Measurements from ENCODE around the gene PIEZO2.

The PIEZO2 gene

DNA sequence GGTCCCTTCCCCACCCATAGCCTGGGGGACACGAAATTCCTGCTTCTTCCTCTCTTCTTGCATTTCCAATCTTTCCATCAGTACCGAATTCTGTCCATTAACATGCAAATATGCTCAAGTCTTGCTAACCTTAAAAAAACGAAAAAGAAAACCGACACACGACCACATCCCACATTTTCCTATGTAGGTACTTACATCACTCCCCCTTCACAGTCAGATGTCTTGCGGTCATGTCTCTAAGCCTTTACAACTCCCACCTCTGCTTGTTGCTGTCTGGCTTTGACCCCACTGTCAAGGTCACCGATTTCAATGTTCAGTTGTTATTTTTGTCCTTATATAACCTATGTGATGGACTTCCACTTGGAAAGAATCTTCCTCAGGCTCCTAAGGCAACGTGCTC lies 404.1 kb downstream of the PIEZO2 start:
- H3K27ac ChIP-seq (ENCODE audit: extremely low read depth, low read depth, low read length): no peak overlapping the region
- CTCF ChIA-PET: no interaction called here
- H3K4me3 ChIP-seq (ENCODE audit: low read depth, low read length): no peak overlapping the region
- POLR2A ChIA-PET: no interaction called here
- TF ChIP-seq SP3 (tag by site-specific recombination; IDR thresholded peaks at IDR 0.05) (no peak), ZNF146 (tag by site-specific recombination; IDR thresholded peaks at IDR 0.05) (no peak)
- no peaks in the 10 kb centered on the region for H3K4me1 ChIP-seq (ENCODE audit: control insufficient read depth, insufficient read depth, low read length)
- H3K36me3 ChIP-seq (ENCODE audit: control insufficient read depth in 2 of 2, insufficient read depth in 1 of 2, low read length in 2 of 2): no peaks in the 10 kb centered on the region
- H3K9me3 ChIP-seq (ENCODE audit: control insufficient read depth, insufficient read depth, low read depth, low read length): no peaks in the 10 kb centered on the region

DNA sequence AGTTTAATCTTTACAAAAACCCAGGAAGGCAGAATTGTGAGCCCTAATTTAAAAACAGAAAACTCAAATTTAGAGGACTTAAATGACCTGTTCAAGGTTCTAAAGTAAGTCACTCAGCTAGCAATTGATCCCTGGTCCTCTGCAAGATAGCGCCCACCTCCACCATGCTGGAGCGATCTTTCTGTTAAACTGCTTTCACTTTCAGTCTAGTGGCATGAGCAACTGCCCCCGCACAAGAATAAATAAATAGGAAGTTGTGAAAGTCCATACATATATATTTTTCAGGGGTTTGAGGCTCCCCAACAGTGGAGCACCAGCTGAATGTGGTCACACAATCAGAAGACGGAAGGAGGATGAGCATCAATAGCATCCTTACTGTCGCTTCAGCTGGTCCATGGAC lies 405.6 kb downstream of the PIEZO2 start:
- no peak for TF ChIP-seq KLF1 (tag by site-specific recombination; IDR thresholded peaks at IDR 0.05)
- no peak for TF ChIP-seq ZNF530 (tag by site-specific recombination; IDR thresholded peaks at IDR 0.05; ENCODE audit: low read depth)
- no peak for TF ChIP-seq ZNF140 (tag by site-specific recombination; IDR thresholded peaks at IDR 0.05)
- TF ChIP-seq ZNF335 (tag by site-specific recombination; conservative IDR thresholded peaks at IDR 0.05): no peak
- no peak for TF ChIP-seq EGR2 (tag by site-specific recombination; IDR thresholded peaks at IDR 0.05; ENCODE audit: low read depth)
- no peak for TF ChIP-seq YY2 (tag by site-specific recombination; IDR thresholded peaks at IDR 0.05)
- TF ChIP-seq SETDB1 (IDR thresholded peaks at IDR 0.05; ENCODE audit: insufficient read length, low read length): no peak
- no peak for TF ChIP-seq ZNF114 (tag by site-specific recombination; IDR thresholded peaks at IDR 0.05)
- no peak for TF ChIP-seq GFI1B (tag by site-specific recombination; IDR thresholded peaks at IDR 0.05)
- TF ChIP-seq, protein P1, sequence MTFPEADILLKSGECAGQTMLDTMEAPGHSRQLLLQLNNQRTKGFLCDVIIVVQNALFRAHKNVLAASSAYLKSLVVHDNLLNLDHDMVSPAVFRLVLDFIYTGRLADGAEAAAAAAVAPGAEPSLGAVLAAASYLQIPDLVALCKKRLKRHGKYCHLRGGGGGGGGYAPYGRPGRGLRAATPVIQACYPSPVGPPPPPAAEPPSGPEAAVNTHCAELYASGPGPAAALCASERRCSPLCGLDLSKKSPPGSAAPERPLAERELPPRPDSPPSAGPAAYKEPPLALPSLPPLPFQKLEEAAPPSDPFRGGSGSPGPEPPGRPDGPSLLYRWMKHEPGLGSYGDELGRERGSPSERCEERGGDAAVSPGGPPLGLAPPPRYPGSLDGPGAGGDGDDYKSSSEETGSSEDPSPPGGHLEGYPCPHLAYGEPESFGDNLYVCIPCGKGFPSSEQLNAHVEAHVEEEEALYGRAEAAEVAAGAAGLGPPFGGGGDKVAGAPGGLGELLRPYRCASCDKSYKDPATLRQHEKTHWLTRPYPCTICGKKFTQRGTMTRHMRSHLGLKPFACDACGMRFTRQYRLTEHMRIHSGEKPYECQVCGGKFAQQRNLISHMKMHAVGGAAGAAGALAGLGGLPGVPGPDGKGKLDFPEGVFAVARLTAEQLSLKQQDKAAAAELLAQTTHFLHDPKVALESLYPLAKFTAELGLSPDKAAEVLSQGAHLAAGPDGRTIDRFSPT (tag by site-specific recombination; IDR thresholded peaks at IDR 0.05): no peak
- TF ChIP-seq SP2 (tag by site-specific recombination; IDR thresholded peaks at IDR 0.05): no peak
- TF ChIP-seq HOXC10 (CRISPR knock-in tag; IDR thresholded peaks at IDR 0.05): no peak
- TF ChIP-seq FEZF1 (tag by site-specific recombination; IDR thresholded peaks at IDR 0.05): no peak
- no peak for TF ChIP-seq ZBTB1 (tag by site-specific recombination; IDR thresholded peaks at IDR 0.05)
- TF ChIP-seq ZNF654 (tag by site-specific recombination; IDR thresholded peaks at IDR 0.05; ENCODE audit: low read depth): no peak
- no peak for TF ChIP-seq ZNF157 (tag by site-specific recombination; IDR thresholded peaks at IDR 0.05)
- no peak for TF ChIP-seq ZFP69B (tag by site-specific recombination; IDR thresholded peaks at IDR 0.05)
- TF ChIP-seq, protein P2, sequence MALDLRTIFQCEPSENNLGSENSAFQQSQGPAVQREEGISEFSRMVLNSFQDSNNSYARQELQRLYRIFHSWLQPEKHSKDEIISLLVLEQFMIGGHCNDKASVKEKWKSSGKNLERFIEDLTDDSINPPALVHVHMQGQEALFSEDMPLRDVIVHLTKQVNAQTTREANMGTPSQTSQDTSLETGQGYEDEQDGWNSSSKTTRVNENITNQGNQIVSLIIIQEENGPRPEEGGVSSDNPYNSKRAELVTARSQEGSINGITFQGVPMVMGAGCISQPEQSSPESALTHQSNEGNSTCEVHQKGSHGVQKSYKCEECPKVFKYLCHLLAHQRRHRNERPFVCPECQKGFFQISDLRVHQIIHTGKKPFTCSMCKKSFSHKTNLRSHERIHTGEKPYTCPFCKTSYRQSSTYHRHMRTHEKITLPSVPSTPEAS (tag by site-specific recombination; IDR thresholded peaks at IDR 0.05): no peak
- TF ChIP-seq MEIS1 (CRISPR knock-in tag; IDR thresholded peaks at IDR 0.05; ENCODE audit: borderline replicate concordance): no peak
- no peak for TF ChIP-seq ZNF366 (tag by site-specific recombination; conservative IDR thresholded peaks at IDR 0.05)
- Histone ChIP-seq H3K4me3 (ENCODE audit: low read depth, low read length) (no peak overlapping the region), H3K36me3 (ENCODE audit: control insufficient read depth in 2 of 2, insufficient read depth in 1 of 2, low read length in 2 of 2) (no peaks in the 10 kb centered on the region), H3K9me3 (ENCODE audit: control insufficient read depth, insufficient read depth, low read depth, low read length) (no peaks in the 10 kb centered on the region), H3K4me1 (ENCODE audit: control insufficient read depth, insufficient read depth, low read length) (peaks cover 8% of the 10 kb centered on the region; the same call in 1 of the 2 replicates), H3K27ac (ENCODE audit: extremely low read depth, low read depth, low read length) (no peak overlapping the region)
- ChIA-PET POLR2A (no interaction called here), CTCF (interaction anchor here (0.5 to 1.0 kb wide), 3 partner anchors 31 to 772 kb away, joined by 3 read pairs; no protein-coding TSS in a partner anchor)

DNA sequence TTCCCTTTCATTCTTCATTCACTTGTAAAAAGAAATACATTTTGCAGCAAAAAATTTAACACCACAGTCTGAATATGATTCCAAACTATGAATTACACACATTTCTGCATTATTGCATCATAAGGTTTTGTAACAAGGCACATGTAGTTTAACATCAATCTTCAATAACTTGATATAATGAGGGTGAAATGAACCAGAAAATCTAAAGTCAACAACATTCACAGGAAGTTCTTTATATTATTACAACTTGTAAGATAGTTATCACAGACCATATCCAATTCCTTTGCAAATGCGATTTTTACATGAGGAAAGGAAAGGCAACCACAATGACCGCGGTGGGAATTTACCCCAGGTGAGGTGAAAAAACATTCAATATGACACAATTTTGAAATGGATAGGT lies 410.2 kb downstream of the PIEZO2 start:
- H3K36me3 ChIP-seq (ENCODE audit: control insufficient read depth in 2 of 2, insufficient read depth in 1 of 2, low read length in 2 of 2): no peaks in the 10 kb centered on the region
- H3K9me3 ChIP-seq (ENCODE audit: control insufficient read depth, insufficient read depth, low read depth, low read length): no peaks in the 10 kb centered on the region
- H3K4me1 ChIP-seq (ENCODE audit: control insufficient read depth, insufficient read depth, low read length): peaks cover 8% of the 10 kb centered on the region; the same call in 1 of the 2 replicates
- no peak overlapping the region for H3K27ac ChIP-seq (ENCODE audit: extremely low read depth, low read depth, low read length)
- H3K4me3 ChIP-seq (ENCODE audit: low read depth, low read length): no peak overlapping the region
- POLR2A ChIA-PET: interaction anchor here (1.4 kb wide), 1 partner anchor 16 kb away, joined by 3 read pairs; no protein-coding TSS in a partner anchor
- CTCF ChIA-PET: no interaction called here
- TF ChIP-seq ZBTB7A (tag by site-specific recombination; IDR thresholded peaks at IDR 0.05; ENCODE audit: low read depth) (no peak), ZNF776 (tag by site-specific recombination; IDR thresholded peaks at IDR 0.05; ENCODE audit: borderline replicate concordance) (no peak), ZNF426 (tag by site-specific recombination; IDR thresholded peaks at IDR 0.05) (no peak), ZNF555 (tag by site-specific recombination; conservative IDR thresholded peaks at IDR 0.05) (no peak)
- TF ChIP-seq, protein P3, sequence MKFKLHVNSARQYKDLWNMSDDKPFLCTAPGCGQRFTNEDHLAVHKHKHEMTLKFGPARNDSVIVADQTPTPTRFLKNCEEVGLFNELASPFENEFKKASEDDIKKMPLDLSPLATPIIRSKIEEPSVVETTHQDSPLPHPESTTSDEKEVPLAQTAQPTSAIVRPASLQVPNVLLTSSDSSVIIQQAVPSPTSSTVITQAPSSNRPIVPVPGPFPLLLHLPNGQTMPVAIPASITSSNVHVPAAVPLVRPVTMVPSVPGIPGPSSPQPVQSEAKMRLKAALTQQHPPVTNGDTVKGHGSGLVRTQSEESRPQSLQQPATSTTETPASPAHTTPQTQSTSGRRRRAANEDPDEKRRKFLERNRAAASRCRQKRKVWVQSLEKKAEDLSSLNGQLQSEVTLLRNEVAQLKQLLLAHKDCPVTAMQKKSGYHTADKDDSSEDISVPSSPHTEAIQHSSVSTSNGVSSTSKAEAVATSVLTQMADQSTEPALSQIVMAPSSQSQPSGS (tag by site-specific recombination; IDR thresholded peaks at IDR 0.05; ENCODE audit: low read depth): peak; percentile 59; the same call in 1 of the 2 replicates
- TF ChIP-seq, protein P4, sequence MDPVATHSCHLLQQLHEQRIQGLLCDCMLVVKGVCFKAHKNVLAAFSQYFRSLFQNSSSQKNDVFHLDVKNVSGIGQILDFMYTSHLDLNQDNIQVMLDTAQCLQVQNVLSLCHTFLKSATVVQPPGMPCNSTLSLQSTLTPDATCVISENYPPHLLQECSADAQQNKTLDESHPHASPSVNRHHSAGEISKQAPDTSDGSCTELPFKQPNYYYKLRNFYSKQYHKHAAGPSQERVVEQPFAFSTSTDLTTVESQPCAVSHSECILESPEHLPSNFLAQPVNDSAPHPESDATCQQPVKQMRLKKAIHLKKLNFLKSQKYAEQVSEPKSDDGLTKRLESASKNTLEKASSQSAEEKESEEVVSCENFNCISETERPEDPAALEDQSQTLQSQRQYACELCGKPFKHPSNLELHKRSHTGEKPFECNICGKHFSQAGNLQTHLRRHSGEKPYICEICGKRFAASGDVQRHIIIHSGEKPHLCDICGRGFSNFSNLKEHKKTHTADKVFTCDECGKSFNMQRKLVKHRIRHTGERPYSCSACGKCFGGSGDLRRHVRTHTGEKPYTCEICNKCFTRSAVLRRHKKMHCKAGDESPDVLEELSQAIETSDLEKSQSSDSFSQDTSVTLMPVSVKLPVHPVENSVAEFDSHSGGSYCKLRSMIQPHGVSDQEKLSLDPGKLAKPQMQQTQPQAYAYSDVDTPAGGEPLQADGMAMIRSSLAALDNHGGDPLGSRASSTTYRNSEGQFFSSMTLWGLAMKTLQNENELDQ (tag by site-specific recombination; IDR thresholded peaks at IDR 0.05; ENCODE audit: low read depth): no peak
